Measurements from ENCODE around the gene SETBP1.

GRCh38 chr18:44638811-44639210 lies 41.9 kb upstream of the SETBP1 start:
- TF ChIP-seq CTCF (conservative IDR thresholded peaks at IDR 0.05 in 1 of 2, IDR thresholded peaks at IDR 0.05 in 1 of 2; ENCODE audit: extremely low read depth in 1 of 2, insufficient read depth in 1 of 2, low read depth in 1 of 2, low read length in 2 of 2) (no peak), EZH2 (IDR thresholded peaks at IDR 0.05; ENCODE audit: borderline replicate concordance, low read length) (no peak)
